Activated CD4-positive, alpha-beta T cell treated with anti-CD3 and anti-CD28 coated beads for 4 hours (primary cell): ENCODE measurements around the gene ZNF362.

ENCODE experiments used
- DNase-seq, 2 donors: peaks; one replicate each; pipeline ENCODE4 v3.0.0-alpha.2; 2020

Gene ZNF362

DNA sequence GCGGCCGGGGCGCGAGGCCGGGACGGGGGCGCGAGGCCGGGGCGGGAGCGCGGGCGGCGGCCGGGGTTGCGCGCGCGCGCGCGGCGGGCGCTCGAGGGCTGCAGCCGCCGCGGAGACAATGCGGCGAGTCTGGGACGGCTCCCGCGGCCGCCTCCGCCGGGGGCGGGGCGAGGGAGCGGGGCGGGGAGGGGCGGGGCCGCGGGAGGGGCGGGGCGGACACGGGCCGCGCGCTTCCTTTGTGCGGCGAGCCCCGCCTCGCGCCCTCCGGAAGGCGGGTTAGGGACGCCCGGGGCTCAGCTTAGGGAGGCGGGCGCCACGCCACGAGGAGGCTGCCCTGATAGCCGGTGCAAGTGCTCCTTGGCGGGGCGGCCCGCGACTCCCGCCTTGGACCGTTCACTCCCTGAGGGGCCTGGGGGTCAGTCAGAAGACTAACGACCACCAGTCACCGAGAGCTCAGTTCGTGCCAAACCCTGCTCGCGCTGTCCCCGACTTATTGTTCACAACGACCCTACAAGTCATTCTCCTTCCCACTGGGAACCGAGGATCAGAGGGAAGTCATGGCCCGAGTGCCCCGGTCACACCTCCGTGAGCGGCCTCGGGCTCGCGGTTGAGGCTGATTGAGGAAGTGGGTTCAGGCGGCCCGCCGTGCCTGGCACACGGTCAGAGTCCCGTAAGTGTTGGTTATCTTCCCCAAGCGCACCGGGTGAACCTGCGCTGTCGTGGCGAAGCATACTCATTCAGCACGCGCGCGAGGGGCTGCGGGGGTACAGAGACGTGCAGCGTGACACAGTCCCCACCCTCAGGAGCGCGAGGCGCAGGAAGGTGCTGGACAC lies 93.7 kb downstream of the ZNF362 start:
- peak; percentile 74 to 79 for DNase-seq
